ENCODE measurements around the gene CORIN. TPM values are rescaled to one million over a fixed set of nuclear protein-coding genes. Genes with fewer than 3 reads are reported as not detected.
"Not testable (repeated sequence)": the region's sequence is repeated elsewhere in the genome, so short reads cannot be mapped to it uniquely, and the experiment has no call there.

The CORIN gene
- total RNA-seq, 1 donor from 2014 or later = 2.6 TPM

- no peak overlapping the region for H3K4me3 Mint-ChIP-seq (ENCODE audit: unreplicated experiment)
- DNase-seq (ENCODE audit: extremely low spot score, unreplicated experiment) = no peak
- no peak for TF ChIP-seq CTCF (IDR thresholded peaks at IDR 0.05)
Measured at GRCh38 chr4:47550899-47551548, 286.8 kb downstream of the CORIN start.

GRCh38 chr4:47550357-47550756 is 287.5 kb downstream of the CORIN start:
- H3K4me1 Mint-ChIP-seq (ENCODE audit: unreplicated experiment); H3K27ac Mint-ChIP-seq (ENCODE audit: unreplicated experiment); H3K4me3 Mint-ChIP-seq (ENCODE audit: unreplicated experiment); DNase-seq (ENCODE audit: extremely low spot score, unreplicated experiment); H3K9me3 Mint-ChIP-seq (ENCODE audit: unreplicated experiment); H3K27me3 Mint-ChIP-seq (ENCODE audit: unreplicated experiment): not testable (repeated sequence)
- H3K36me3 Mint-ChIP-seq (ENCODE audit: unreplicated experiment) = peaks cover 64% of the 10 kb centered on the region

More at GRCh38 chr4:47550899-47551548, 286.8 kb downstream of the CORIN start:
- Mint-ChIP-seq H3K27me3 (ENCODE audit: unreplicated experiment) (no peaks in the 10 kb centered on the region), H3K9me3 (ENCODE audit: unreplicated experiment) (no peaks in the 10 kb centered on the region), H3K4me1 (ENCODE audit: unreplicated experiment) (no peaks in the 10 kb centered on the region), H3K27ac (ENCODE audit: unreplicated experiment) (no peak overlapping the region), H3K36me3 (ENCODE audit: unreplicated experiment) (peaks cover 60% of the 10 kb centered on the region)

Small RNAs within 50 kb of the gene (microRNA-seq; reads per million reads assigned to microRNA genes)
- not detected for gene MIR8053 (ENCODE audit: unreplicated experiment)

Other genes with a start within 250 kb of the CORIN start
- 13.4 and 15.5 TPM in 2 replicates for gene NFXL1, start 76.5 kb upstream of the CORIN start, total RNA-seq
- gene CNGA1, start 178.6 kb upstream of the CORIN start, total RNA-seq = not detected in 2 replicates
- gene NIPAL1, start 178.7 kb upstream of the CORIN start, total RNA-seq = 0.13 and 0.42 TPM in 2 replicates